NCI-H345 treated with DMSO at 0.1 percent for 48 hours (cell line): Measurements from ENCODE around the gene MYBPHL.

ENCODE experiments used
- DNase-seq: peaks from one replicate; lab custom pipeline; 2025; ENCODE audit not compliant: unreplicated experiment; lab: John Stamatoyannopoulos, UW

Gene MYBPHL

GRCh38 chr1:109281680-109282496, 24.9 kb downstream of the MYBPHL start:
- no peak for DNase-seq

GRCh38 chr1:109280862-109281261, 25.9 kb downstream of the MYBPHL start:
- DNase-seq: no peak

- DNase-seq: no peak
Measured at GRCh38 chr1:109279615-109280278, 27.1 kb downstream of the MYBPHL start.

- peak; percentile 30 for DNase-seq
Measured at GRCh38 chr1:109277434-109278204, 29.2 kb downstream of the MYBPHL start.

GRCh38 chr1:109275706-109276345, 31.0 kb downstream of the MYBPHL start:
- no peak for DNase-seq

- peak; percentile 22 for DNase-seq
Measured at GRCh38 chr1:109274533-109275476, 32.0 kb downstream of the MYBPHL start.

- DNase-seq: no peak
Measured at GRCh38 chr1:109273570-109274288, 33.1 kb downstream of the MYBPHL start.

- no peak for DNase-seq
Measured at GRCh38 chr1:109272831-109273547, 33.8 kb downstream of the MYBPHL start.

GRCh38 chr1:109272021-109272799, 34.6 kb downstream of the MYBPHL start:
- no peak for DNase-seq

- no peak for DNase-seq
Measured at GRCh38 chr1:109271458-109271857, 35.4 kb downstream of the MYBPHL start.

GRCh38 chr1:109270623-109271317, 36.0 kb downstream of the MYBPHL start:
- DNase-seq: no peak

GRCh38 chr1:109269981-109270622, 36.7 kb downstream of the MYBPHL start:
- DNase-seq: no peak

GRCh38 chr1:109269212-109269980, 37.4 kb downstream of the MYBPHL start:
- no peak for DNase-seq

- DNase-seq: no peak
Measured at GRCh38 chr1:109268431-109269211, 38.2 kb downstream of the MYBPHL start.

- DNase-seq: no peak
Measured at GRCh38 chr1:109267743-109268300, 39.0 kb downstream of the MYBPHL start.
